ENCODE data around the gene FOXL3.
"Not testable (repeated sequence)": the region's sequence is repeated elsewhere in the genome, so short reads cannot be mapped to it uniquely, and the experiment has no call there.

Gene FOXL3

GRCh38 chr7:289756-290553 is at the start of gene FOXL3:
FOXL3 (plus strand) TSS chr7:290170; CDS start chr7:290170, 0 bp downstream.
- no peak for FAIRE-seq

DNA sequence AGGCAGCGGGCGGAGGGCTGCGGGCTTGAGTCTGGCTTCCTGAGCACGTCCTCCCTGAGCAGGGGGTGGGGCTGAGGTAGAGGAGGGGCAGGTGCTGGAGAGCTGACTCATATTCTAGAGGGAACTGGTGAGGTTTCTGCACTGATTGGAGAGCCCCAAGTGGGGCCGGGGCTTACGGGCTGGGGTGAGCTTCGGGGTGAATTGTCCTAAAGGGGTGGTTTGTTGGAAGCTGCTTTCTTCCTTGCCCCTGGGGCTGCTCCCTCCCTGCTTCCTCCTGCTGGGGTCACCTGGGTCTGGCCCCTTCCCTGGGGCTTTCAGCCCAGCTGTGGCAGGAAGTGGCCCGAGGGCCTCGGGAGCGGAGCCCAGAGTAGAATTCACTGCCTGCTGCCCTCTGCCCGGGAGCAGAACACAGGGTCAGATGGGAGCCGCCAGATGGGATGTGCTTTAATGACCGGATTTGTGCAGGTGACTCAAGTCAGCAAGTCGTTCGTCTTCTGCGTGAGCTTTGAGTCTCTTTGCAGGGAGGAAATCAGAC is 49.0 kb upstream of the FOXL3 start:
- no peak for FAIRE-seq

DNA sequence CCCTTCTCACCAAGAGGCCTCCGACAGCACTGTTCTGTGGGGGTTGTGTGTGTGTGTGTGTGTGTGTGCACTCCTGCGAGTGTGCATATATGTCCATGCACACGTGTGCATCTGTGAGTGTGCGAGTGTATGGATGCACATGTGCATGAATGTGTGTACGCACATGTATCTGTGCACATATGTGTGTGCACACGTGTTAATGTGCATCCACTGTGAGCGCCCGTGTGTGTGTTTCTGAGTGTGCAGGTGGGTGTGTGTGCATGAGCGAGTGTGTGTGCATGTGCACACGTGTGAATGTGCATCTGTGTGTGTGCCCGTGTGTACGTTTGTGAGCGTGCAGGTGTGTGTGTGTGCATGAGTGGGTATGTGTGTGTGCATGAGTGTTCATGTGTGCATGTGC is 48.5 kb upstream of the FOXL3 start:
- FAIRE-seq, result no peak

DNA sequence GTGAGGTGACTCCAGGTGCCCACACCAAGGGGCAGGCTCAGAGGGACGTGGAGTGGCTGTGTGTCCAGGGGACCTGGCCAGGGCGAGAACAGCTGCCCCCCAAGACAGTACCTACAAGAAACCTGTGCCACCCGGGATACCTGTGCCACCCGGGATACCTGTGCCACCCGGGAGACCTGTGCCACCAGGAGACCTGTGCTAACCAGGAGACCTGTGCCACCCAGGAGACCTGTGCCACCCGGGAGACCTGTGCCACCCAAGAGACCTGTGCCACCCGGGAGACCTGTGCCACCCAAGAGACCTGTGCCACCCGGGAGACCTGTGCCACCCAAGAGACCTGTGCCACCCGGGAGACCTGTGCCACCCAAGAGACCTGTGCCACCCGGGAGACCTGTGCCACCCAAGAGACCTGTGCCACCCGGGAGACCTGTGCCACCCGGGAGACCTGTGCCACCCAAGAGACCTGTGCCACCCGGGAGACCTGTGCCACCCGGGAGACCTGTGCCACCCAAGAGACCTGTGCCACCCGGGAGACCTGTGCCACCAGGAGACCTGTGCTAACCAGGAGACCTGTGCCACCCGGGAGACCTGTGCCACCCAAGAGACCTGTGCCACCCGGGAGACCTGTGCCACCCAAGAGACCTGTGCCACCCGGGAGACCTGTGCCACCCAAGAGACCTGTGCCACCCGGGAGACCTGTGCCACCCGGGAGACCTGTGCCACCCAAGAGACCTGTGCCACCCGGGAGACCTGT is 47.0 kb upstream of the FOXL3 start:
- FAIRE-seq, result not testable (repeated sequence)

DNA sequence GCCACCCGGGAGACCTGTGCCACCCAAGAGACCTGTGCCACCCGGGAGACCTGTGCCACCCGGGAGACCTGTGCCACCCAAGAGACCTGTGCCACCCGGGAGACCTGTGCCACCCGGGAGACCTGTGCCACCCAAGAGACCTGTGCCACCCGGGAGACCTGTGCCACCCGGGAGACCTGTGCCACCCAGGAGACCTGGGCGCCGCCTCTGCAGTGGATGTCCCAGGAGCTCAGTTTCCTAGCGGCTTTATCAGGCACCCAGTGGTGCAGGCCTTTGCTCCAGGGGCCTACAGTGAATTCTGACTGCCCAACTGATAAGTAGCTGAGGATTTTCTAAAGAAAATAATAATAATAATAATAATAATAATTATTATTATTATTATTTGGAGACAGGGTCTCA is 46.4 kb upstream of the FOXL3 start:
- FAIRE-seq, result not testable (repeated sequence)

DNA sequence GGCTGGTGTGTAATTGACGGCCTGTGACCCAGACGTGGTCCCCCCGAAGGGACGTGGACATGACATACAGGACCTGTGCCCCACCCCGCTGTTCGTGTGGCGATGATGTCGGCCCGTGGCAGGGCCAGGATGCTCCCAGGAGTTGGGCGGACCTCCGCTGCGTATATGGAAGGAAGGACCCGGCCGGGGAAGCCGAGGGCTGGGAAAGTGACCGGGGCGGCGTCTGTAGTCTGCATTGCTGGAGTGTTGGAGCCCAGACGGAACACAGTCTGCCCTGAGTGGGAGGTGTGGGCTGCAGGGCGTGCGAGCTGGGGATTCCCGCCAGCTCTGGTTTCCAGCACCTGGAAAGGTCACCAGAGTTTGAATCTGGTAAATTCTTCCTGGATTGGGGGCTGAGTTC is 45.0 kb upstream of the FOXL3 start:
- no peak for FAIRE-seq

DNA sequence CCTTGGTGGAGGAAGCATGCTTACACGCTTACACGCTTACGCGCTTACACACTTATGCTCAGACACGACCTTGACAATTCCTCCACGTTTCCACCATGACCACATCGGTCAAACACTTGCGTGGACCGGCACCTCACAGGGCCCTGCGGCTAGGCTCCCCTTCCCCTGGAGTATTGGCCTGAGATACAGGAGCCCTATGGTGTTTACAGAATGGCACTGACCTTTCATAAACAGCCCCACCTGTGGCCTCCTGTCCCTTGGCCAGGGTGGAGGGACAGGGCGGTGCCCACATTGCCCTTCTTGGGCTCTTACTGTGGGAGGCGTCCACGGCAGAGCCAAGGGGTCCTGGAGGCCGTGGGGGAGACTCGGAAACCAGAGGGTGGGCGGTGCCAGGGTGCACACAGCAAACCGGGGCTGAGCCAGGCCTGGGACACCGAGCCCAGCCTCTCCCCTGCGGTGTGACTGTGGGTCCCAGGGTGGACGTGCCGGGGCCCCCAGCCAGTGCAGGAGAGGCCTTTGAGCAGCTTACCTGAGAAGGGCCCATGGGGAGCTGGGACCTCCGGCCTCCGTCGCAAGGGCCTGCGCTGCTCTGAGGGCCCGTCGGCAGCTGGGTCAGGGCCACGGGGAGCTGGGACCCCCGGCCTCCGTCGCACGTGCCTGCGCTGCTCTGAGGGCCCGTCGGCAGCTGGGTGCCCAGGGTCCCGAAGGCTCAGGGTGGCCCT is 44.2 kb upstream of the FOXL3 start:
- FAIRE-seq, result no peak

DNA sequence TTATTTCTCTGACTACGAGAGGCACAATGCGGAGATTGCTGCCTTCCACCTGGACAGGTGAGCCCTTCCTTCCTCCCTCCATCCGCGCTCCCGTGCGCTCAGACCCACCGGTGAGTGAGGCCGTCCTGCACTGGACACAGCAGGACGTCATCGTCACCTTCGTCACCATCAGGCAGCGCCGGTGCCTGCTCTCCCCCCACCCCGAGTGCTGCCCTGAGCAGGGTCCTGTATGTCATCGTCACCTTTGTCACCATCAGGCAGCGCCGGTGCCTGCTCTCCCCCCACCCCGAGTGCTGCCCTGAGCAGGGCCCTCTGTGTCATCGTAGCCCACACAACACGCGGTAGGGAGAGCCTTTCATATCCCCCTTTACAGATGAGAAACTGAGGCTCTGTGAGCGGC is 43.5 kb upstream of the FOXL3 start:
- FAIRE-seq, result no peak

GRCh38 chr7:247181-247580 is 42.8 kb upstream of the FOXL3 start:
- no peak for FAIRE-seq

DNA sequence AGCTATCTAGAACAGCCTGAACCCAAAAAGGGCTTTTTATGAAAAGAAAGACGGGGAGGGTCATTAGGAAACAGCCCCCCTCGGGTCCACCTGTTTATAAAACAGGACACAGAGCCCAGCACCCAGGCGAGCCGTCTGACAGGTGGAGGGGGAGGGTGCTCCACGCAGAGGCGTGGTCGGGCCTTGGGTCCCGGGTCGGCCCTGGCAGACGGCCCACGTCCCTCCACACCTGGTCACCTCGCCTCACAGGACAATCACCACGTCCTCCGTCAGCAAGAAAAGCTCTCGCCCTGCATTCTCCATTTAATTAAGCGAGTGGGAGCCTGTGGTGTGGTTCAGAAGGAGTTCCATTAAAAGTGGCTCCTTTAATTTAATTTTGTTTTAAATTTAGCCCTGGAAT is 42.3 kb upstream of the FOXL3 start:
- FAIRE-seq, result no peak

- FAIRE-seq, result no peak
Observed at GRCh38 chr7:248732-249435, 41.1 kb upstream of the FOXL3 start.

DNA sequence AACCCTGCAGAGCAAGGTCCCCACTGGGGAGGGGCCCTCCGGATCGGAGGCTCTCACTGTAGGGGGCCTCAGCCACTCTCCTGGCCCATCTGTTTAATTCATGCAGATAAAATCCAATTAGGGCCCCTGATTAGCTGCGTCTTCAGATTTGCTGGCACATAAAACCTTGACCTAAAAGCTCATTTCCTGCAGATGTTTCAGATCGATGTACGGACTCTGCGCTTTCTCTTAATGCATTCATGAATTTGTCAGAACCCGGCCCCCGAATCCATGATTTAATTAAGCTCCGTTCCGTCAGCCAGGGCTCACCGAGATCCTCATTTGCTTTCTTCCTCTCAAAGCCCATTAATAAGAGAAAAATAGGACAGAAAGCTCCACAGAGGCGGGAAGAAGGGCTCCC is 40.0 kb upstream of the FOXL3 start:
- no peak for FAIRE-seq

GRCh38 chr7:250523-250922 is 39.4 kb upstream of the FOXL3 start:
- FAIRE-seq, result no peak

DNA sequence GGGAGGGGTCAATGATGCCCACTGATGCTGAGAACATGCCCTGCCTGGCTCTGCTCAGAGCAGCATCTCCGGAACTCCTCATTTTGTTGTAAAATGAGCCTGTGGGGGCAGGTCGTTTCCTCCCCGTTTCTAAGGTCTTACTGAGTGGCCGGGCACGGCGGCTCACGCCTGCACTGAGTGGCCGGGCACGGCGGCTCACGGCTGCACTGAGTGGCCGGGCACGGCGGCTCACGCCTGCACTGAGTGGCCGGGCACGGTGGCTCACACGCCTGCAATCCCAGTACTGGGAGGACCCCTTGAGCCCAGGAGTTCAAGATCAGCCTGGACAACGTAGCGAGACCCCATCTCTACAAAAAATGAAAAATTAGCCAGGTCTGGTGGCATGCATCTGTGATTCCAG is 39.0 kb upstream of the FOXL3 start:
- no peak for FAIRE-seq

- no peak for FAIRE-seq
Observed at GRCh38 chr7:251446-252175, 38.4 kb upstream of the FOXL3 start.

DNA sequence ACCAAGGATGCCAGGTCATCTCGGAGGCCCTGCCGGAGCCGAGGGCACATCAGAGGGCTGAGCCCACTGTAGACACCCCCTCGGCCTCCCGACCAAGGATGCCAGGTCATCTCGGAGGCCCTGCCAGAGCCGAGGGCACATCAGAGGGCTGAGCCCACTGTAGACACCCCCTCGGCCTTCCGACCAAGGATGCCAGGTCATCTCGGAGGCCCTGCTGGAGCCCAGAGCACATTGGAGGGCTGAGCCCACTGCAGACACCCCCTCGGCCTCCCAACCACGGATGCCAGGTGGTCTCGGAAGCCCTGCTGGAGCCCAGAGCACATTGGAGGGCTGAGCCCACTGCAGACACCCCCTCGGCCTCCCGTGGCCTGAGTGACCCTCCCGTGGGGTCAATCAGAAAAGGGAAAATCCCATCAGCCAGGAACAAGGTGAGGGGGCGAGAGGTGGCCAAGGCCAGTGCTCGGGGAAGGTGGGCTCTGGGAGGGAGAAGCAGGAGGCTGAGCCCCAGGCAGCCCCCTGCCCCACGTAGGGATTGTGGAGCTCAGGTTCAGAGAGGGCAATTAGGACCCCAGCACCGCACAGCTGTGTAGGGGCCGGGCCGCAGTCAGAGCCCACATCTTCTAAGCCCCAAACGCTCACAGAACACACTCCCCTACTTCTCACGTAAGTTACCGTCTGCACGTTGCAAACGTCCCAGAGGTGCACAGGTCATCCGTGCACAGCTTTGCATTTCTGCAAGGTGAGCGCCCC is 37.6 kb upstream of the FOXL3 start:
- no peak for FAIRE-seq

DNA sequence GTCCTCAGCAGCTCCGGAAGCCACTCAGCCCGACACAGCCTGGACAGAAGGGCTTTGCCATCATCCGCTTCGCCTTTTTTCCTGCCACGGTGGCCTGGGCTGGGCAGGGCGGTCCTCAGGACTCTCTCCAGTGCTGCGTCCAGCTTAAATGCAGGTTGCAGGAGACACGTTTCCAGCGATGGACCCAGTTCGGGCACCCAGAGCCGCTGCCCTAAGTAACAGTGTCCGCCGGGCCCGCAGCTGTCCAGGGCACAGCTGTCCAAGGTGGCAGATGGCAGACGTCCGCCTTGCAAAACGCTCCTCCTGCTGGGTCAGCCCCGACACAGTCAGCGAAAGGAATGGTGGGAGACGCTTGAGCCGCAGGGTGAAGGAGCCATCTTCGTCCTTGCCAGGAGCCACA is 37.0 kb upstream of the FOXL3 start:
- no peak for FAIRE-seq

DNA sequence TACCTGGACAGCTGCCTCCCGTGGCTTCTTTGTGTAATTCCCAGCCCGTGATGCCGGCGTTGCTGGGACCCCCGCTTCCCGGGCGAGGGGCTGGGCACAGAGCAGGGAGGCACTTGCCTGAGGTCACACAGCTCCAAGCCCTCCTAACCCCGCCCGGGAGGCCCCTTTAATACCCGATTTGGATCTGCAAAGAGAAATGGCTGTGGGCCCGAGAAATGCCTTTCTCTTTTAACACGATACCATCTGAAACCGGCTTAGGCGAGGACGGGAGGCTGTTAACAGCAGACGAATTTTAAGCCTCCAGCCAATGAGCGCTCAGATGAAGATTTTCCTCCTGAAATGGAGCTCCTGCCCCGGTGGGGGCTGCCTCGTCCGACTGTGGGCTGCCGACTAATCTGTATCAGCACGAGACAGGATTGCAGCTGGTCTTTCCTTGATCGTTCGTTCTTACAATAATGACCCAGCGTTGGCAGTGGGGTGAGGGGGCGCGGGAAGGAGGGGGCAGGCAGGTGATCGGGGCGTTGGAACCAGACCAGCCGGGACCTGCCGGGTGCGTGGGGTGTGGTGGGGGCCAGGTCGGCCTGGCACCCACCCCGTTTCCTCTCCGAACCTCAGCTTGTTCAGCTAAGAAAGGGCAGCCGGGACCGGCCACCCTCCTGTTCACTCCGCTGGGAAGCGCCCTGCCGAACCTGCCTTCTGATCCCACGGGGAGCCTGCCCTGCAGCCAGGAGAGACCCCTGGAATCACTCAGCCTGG is 36.2 kb upstream of the FOXL3 start:
- FAIRE-seq, result no peak

DNA sequence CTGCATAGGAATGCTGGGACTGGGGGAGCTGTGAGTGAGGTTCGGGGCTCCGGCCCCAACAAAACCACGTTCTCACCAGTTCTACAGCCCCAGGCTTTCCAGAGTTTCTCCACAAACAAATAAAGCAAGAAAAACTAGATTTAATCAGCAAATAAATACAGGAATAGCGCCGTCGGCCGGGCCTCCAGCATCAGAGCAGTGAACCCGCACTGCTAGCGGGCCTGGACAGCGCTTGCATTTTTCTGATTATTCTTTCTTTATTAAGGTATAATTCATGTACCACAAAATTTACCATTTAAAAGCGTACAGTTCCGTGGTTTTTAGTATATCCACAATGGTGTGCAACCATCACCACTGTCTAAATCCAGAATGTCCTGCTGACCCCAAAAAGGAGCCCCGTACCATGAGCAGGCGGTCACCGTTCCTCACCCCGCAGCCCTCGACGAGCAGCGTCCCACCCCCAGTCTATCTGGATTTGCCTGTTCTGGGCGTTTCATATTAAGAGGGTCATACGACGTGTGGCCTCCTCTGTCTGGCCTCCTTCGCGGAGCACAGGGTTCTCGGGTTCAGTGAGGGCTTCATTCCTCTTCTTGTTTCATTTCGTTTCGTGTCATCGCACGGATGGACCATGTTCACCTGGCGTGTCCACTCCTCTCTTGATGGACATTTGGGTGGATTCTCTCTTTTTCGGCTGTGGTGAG is 35.5 kb upstream of the FOXL3 start:
- FAIRE-seq, result no peak

- FAIRE-seq, result no peak
Observed at GRCh38 chr7:255038-255435, 34.9 kb upstream of the FOXL3 start.
